ENCODE data around the gene AGRN.
"Not testable (repeated sequence)": the region's sequence is repeated elsewhere in the genome, so short reads cannot be mapped to it uniquely, and the experiment has no call there.

The AGRN gene

GRCh38 chr1:1067860-1068516 is 48.1 kb downstream of the AGRN start:
- no peak for DNase-seq

GRCh38 chr1:1068517-1069055 is 48.7 kb downstream of the AGRN start:
- no peak for DNase-seq

- peak; percentile 83 for DNase-seq
Observed at GRCh38 chr1:1069056-1069710, 49.3 kb downstream of the AGRN start.

- DNase-seq: peak; percentile 35
Observed at GRCh38 chr1:1069711-1070676, 50.1 kb downstream of the AGRN start.

- no peak for DNase-seq
Observed at GRCh38 chr1:1071486-1072298, 51.8 kb downstream of the AGRN start.

GRCh38 chr1:1072299-1072848 is 52.5 kb downstream of the AGRN start:
- DNase-seq: no peak

GRCh38 chr1:1072849-1073742 is 53.2 kb downstream of the AGRN start:
- DNase-seq: no peak

GRCh38 chr1:1073743-1074587 is 54.0 kb downstream of the AGRN start, which contains the start of gene RNF223:
Gene RNF223 (minus strand): TSS chr1:1074306. CDS start chr1:1072566, 1,740 bp downstream.
- no peak for DNase-seq

GRCh38 chr1:1074631-1075147 is 54.8 kb downstream of the AGRN start:
- DNase-seq: no peak

- DNase-seq: no peak
Observed at GRCh38 chr1:1075148-1075935, 55.4 kb downstream of the AGRN start.

GRCh38 chr1:1077396-1077795 is 57.5 kb downstream of the AGRN start:
- DNase-seq: not testable (repeated sequence)

- DNase-seq: peak; percentile 75
Observed at GRCh38 chr1:1079408-1080121, 59.6 kb downstream of the AGRN start.

- DNase-seq: peak; percentile 78
Observed at GRCh38 chr1:1080122-1080757, 60.3 kb downstream of the AGRN start.

- DNase-seq: no peak
Observed at GRCh38 chr1:1080951-1081310, 61.0 kb downstream of the AGRN start.

- DNase-seq: no peak
Observed at GRCh38 chr1:1081311-1082238, 61.7 kb downstream of the AGRN start.

- DNase-seq: no peak
Observed at GRCh38 chr1:1082239-1082775, 62.4 kb downstream of the AGRN start.

All from NCI-H82 (cell line).